HUDEP-2 (cell line): ENCODE results near the gene RGMA.
"Not testable (repeated sequence)": the region's sequence is repeated elsewhere in the genome, so short reads cannot be mapped to it uniquely, and the experiment has no call there.

Experiments
- DNase-seq, 76 experiments: peaks; one replicate each; lab custom pipeline; 2025; ENCODE audit not compliant: unreplicated experiment in 76 of 76; lab: John Stamatoyannopoulos, UW

RGMA gene

DNA sequence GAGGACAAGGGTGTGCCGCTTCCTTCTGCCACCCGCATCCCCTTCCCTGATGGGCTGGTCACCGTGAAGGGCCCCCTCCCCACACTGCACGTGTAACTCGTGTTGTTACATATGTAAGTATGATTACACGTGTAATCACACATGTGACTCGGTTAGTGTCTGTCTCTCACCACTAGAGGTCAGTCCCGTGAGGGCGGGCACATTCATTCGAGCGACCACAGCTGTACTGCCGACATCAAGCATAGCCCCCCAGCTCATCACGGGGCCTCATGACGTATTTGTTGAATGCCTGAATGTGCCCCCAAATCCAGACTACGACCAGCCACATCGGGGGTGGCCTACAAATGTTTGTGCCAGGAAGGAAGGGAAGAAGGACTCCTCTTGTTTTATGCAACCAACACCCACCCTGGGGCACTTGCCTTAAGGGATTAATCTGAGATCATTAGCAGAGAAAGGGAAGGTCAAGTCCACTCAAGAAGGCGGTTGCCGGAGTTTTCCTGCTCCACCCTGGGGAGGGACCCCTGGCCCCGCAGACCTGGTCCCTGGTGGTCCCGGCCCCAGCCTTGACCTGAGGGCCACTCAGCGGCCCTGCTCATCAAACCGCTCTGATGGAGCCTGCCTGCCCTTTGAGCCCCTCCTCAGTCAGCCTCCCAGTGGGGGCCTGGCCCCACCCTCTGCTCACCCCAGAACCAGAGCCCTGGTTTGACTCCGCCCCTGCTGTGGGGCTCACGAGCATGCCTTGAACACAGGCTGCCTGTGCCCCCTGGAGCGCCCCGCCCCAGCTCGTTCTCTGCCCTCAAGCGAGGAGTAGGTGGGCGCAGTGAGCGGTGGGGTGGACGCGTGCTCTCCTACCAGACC, 52.8 kb downstream of the RGMA start:
- DNase-seq: peak in 32 of 76 experiments; percentile 3 to 55 (median 23)

DNA sequence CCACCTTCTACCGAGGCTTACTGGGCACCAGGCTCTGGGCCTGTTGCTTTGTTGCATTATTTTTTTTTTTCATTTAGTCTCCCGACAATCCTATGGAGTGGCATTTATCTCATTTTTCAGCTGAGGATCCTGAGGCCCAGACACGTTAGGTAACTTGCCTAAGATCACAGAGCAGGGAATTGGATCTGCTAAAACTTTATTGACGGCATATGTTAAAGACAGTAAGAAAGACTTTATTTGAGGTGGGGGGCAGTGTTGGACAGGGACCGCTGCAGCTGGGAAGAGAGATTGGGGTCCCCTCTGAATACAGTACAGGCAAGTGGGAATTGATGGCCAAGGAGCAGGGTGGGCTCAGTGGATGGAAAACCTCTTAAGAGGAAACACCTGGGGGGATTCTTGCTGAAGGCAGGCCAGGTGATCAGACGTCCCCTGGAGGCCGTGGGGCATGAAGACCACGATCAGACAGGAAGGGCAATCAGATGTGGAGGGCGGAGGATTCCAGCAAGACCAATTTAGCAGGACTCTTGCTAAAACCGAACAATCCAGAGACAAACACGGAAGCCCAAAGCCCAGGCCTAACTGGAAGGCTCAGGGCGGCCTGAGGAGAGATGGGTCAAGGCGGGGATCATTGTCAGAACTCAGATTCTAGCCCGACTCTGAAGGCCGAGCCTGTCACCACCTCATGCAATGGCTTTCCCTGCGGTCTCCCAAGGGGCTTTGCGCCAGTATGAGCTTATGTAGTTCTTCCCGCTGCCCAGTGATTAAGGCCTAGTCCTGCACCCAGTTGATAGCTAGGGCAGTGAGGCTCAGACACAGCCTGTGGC, 53.7 kb downstream of the RGMA start:
- DNase-seq: no peak

DNA sequence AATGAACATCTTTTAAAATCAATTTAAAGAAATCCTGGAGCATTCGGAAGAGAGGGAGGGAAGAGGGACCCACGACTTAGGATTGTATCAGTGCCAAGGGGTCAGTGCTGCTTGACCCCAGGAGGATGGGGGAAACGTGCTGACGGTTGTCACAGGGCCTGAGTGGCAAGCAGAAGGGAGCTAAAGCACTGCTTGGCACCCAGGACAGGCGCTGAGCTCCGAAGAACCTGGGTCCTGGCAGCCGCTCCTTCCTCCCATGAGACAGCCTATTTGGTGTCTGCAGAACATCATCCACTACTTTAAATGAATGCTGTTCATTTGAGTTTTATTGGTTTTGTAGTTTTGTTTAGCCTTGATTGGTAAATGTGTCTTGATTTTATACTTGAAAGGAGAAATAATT, 54.5 kb downstream of the RGMA start:
- no peak for DNase-seq

DNA sequence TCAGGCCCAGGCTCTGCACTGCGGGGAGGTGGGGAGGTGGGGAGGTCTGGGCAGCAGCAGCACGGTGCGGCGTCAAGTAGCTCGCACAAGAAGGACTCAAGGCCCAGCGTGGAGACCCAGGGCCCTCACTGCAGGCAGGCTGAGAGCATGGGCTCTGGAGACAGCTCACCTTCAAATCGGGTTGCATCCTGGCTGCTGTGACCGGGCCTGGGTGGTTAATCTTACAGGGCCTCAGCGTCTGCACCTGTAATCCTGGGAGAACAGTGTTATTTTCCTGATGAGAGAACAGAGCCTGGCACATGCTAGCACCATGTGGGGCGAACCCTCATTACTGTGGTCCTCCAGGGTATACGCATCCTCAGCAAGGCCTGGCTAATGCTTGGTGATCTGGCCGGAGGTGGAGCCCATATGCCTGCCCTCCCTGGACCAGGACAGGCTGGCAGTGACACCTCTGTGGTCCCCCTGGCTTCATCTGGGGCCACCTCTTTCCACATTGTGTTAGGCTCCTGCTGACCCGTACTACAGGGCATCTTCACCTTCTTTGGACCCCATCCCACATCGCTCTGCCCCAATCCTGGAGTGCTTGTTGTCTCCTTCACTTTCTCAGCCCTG, 55.5 kb downstream of the RGMA start:
- no peak for DNase-seq

DNA sequence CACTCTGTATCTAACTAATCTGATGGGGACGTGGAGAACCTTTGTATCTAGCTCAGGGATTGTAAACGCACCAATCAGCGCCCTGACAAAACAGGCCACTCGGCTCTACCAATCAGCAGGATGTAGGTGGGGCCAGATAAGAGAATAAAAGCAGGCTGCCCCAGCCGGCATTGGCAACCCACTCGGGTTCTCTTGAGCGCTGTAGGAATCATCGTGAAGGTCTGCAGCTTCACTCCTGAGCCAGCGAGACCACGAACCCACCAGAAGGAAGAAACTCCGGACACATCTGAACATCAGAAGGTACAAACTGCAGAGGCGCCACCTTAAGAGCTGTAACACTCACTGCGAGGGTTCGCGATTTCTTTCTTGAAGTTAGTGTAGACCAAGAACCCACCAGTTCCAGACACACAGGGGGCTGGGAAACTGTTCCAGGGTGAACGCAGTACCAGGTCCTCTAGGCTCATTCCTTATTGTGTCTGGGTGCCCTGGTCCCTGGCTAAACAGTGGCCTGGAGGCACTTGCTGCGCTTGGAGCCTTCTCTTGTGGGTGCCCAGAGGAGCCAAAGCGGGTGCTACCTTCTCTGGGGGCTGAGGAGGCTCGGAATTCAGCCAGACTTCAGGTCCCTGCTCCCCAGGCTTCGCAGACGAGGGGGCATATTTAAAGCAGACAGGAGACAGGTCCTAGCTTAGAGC, 56.4 kb downstream of the RGMA start:
- not testable (repeated sequence) for DNase-seq

DNA sequence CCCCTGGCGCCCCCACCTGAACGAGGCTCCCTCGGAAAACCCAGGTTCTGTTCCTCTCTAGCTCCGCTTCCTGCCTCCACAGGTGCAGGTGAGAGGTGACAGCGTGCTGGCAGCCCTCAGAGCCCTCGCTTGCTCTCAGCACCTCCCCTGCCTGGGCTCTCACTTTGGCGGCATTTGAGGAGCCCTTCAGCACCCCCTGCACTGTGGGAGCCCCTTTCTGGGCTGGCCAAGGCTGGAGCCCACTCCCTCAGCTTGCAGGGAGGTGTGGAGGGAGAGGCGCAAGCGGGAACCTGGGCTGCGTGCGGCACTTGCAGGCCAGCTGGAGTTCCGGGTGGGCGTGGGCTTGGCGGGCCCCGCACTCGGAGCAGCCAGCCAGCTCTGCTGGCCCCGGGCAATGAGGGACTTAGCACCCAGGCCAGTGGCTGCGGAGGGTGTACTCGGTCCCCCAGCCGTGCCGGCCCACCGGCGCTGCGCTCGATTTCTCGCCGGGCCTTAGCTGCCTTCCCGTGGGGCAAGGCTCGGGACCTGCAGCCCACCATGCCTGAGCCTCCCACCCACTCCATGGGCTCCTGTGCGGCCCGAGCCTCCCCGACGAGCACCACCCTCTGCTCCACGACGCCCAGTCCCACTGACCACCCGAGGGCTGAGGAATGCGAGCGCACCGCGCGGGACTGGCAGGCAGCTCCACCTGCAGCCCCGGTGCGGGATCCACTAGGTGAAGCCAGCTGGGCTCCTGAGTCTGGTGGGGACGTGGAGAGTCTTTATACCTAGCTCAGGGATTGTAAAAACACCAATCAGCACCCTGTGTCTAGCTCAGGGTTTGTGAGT, 57.2 kb downstream of the RGMA start:
- not testable (repeated sequence) for DNase-seq

DNA sequence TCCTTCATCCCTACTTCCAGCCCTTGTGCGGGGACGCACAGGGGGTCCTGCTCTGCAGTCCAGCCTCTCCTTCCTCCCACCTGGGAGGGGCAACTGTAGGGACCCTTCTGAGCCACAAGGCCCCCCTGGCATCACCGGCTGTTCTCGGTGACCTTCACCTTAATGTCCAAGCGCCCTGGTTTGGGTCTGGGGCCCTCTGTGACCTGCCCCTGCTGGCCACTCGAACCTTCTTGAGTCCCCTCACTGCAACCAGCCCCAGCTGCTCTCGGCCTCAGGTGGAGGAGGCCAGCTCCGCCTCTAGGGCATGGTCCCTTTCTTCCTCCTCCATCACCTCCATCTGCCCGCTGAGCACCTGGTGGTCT, 57.9 kb downstream of the RGMA start:
- DNase-seq: no peak

DNA sequence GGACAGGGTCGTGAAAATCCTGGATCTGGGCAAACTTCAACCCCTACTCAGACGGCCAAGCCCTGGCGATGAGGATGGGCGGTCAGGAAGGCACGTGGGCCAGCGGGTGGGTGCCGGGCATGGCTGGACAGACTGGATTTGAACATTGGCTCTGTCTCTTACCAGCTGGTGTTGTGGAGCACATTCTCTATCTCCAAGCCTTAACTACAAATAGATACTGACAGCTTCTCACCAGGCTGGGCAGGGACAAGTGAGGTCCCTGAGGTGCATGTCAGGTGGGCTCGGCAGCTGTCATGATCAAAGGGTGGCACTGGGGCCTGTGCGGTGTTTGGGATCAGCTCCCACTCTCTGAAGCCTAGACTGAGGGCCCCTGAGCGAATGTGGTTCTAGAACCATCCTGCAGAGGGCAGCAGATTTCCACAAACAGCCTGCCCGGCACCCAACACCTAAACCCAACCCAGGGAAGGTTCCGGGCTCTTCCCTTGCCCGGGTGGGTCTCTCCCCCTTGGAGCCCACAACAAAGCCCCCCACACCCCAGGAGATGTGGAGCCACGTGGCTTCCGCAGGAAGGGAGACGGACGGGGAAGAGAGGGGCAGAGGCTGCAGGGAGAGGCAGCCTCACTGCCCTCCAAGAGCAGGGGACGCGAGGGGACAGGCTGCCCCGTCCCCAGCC, 58.4 kb downstream of the RGMA start:
- DNase-seq: peak in 53 of 76 experiments; percentile 4 to 62 (median 35)

DNA sequence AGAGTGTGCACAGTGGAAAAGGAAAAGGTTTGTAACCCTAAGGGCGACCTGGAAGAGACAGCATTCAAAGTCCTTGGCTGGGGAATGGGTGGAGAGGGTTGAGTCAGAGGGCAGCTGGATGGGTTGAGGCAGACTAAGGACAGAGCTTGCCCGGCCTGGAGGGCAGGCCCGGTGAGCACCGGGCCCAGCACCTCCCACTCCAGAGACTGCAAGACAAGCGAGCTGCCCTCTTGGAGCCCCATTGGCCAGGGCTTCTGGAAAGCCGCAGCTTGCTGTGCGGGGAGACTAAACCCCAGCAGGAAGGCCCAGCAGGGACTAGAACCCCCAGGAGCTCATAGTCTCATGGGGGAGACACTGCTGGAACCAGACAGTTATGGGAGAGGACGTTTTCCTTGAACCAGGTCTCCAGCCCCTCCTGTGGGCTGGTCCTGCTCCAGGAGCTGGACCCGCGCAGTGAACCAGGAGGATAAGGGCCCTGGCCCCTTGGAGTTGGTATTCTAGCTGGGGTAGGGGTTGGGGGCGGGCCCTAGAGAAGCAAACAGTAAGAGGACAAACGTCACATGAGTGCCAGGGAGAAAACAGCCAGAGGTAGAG, 59.1 kb downstream of the RGMA start:
- DNase-seq: no peak

DNA sequence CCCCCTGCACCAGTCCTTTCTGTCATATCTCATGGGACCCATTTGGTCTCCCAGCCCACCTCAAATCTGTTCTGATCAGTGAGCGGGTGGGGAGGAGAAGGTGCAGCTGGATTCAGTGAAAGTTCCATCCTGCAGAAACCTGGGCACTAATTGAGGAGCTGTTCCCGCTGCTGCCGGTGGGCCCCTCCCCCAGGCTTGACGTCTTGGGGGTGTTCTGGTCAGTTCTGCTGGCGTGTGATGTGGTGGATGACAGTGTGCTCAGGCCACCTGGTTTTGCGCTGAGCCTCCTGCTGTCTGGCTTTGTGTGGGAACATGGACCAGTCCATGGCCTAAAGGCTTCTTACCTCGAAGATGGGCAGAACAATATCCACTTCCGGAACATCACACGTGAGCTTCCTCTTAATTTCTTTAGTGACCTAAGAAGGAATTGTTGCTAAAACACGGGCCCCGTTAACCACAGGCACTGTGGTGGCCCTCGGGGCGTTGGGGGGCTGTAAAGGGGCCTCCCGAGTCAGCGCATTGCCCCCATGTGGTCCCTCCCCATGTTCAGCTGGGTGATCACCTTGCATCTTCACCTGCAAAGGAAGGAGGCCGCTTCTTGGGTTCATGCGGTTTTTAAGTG, 59.7 kb downstream of the RGMA start:
- DNase-seq: no peak

DNA sequence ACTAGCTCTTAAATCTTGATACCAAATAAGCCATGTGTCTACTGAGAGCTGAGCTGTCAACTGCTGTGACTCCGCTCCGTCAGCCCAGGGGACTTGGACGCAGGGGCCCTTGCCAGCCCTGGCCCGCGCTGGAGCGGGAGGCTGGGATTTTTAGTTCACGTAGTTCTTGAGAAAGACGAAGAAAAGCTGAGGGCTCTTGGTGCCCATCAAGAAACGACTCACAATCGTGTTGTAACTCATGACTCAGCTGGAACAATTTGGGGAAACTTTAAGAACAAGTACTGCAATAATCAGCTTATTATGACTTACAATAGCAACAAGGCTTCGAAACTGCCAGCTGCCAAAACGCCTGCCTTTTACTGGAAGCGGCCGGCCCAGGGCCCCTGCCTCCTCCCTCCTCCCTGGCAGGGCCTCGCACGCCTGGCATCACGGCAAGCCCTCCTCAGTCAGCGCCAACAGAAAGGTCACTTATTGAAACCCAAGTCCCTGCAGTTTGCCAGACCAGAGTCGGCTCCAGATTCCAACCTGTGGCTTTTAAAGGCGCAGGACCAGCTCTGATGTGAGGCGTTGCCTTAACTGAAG, 60.3 kb downstream of the RGMA start:
- no peak for DNase-seq

DNA sequence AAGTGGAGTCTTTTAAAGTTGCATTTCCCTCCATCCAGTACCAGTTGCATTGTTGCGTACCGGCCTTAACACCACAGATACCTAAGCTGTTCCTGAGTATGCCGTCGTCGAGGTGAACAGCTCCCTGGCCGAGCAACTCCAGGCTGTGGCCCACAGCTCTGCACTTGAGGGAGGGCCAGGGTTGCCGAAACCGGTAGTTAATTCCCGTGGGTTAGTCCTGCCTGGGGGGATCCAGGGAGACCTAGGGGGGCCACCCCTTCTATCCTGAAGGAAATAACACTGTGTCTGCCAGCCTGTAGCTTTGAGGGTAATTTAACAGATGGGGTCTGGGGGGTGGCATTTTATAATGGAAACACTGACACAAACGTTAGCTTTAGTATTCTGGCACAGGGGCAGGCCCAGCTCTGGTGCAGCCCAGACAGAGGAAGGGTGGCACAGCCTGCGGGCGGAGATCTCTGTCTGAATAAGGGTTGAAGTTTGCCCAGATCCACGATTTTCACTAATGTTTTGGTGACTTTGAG, 60.8 kb downstream of the RGMA start:
- DNase-seq: no peak

DNA sequence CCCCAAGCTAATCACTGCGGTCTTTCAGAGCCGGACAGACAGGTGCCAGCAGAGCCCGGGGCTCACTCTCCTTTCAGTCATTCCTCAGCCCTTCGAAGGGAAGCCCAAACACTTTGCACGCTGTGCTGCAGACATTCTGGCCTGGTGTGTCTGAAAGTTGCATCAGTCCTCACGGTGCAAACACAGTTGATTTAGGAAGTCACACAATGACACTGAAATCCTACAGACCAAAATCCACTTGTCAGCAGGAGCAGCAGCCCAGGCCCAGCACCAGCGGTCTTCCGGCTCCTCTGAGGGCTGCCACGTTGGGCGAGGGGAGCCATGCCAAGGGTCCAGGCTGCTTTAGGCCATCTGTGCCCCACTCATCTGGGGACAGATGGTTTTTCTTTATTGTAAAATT, 61.6 kb downstream of the RGMA start:
- no peak for DNase-seq

DNA sequence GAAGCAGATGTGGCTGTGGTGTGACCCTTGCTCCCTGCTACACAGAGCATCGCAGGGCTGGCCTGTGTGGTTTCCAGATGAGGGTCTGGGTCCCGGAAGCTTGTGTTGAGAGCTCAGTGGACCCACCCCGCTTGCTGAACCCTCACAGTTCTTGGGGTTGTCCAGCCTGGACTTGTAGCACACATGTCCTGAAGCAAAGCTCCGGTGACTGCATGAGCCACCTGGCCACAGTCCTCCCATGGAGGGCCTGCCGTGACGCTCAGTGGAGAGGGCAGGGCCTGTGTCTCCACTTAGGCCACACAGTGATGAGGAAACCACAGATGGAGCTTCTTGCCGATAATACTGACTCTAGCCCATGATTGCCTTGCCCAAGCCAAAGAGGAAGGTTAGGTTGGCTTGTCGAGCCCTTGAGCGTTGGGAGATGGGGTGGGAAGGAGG, 62.6 kb downstream of the RGMA start:
- no peak for DNase-seq

DNA sequence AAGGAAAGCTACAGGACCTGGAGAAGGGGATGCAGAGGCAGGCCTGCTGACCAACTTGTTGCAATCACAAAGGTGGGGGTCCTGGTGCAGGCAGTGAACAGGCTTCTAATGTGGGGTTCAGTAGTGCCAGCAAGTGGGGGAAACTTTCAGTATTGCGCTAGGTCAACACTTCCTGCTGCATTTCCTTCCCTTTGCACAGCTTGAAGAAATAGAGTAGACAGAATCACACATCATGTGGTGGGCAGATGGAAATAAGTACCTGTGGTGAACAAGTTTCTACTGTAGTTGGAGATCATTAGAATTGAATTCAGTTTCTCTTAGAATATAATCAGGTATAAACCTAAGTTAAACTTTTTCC, 63.4 kb downstream of the RGMA start:
- DNase-seq: no peak

DNA sequence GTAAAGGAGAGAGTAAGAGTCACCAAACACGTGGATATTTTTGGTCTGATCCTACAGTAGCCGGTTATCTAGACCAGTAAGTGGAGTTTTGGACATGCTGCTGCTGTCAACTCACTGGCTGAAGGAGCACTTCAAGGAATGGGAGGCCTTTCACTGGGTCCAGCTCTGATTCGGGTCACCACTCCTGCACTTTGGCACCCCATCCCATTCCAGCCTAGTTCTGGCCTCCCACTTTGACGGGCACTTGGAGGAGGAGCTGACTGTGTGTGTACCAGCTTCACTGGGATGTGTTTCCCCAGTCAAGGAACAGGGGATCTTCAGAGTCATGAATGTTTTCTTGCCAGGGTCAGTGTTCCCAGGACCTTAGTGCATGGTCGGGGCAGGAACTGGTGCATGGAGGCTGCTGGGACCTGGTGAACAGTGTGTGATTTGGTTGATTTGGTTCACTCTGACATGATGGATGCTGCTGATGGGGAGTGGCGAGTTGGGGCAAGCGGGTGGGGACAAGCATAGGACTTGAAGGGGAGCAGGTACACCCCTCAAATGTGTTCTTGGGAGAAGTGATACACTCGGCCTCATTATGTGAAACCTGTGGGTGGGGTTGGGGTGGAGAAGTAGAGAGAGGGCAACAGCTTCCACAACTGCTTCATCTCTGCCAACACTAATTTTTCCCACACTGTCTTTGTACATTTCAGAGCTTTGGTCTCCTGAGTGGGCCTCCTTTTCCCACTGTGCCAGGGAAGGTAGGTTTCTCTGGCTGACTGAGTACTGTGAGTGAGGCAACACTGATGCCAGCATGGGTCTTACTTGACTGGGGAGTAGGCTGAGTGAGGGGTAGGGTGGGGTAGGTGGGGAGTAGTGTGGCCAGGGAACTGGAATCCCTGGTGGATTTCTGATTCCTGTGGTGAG, 64.0 kb downstream of the RGMA start:
- no peak for DNase-seq

DNA sequence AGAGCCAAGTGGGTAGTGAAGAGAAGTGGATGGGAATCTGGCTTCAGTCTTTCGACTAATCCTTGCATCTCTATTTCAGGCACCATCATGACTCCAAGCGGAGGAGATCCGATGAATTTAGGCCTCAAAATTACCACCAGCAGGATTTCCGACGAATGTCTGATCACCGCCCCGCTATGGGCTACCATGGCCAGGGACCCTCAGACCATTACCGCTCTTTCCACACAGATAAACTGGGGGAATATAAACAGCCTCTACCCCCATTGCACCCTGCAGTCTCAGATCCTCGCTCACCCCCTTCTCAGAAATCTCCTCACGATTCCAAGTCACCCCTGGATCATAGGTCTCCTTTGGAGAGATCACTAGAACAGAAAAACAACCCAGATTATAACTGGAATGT, 64.7 kb downstream of the RGMA start:
- DNase-seq: no peak
